MM.1S (cell line): ENCODE results near the gene ADGRF1.

Experiments
- DNase-seq: peaks from one replicate; pipeline ENCODE4 v3.0.0-alpha.2; 2015
- H2AFZ ChIP-seq: fragments of 300-600 bp; sonication (generic); 2 replicates; pipeline ENCODE4 v1.6.0; 2016; ENCODE audit warnings: antibody characterized with exemption, low read length
- H3F3A ChIP-seq: fragments of 300-600 bp; sonication (generic); 2 replicates; pipeline ENCODE4 v1.6.1; 2016; ENCODE audit warnings: mild to moderate bottlenecking, antibody characterized with exemption, low read length, moderate library complexity, mixed read lengths; ENCODE audit not compliant: insufficient read depth
- H3K27ac ChIP-seq: fragments of 300-600 bp; sonication (generic); 2 replicates; pipeline ENCODE4 v1.5.1; 2016; ENCODE audit warnings: mild to moderate bottlenecking, low read length
- H3K27me3 ChIP-seq: fragments of 300-600 bp; sonication (generic); replicated peaks from 2 replicates; pipeline ENCODE4 v1.6.0; 2016; ENCODE audit warnings: low read length; ENCODE audit not compliant: insufficient read depth
- H3K36me3 ChIP-seq: fragments of 300-600 bp; sonication (generic); replicated peaks from 2 replicates; pipeline ENCODE4 v1.6.1; 2016; ENCODE audit warnings: mild to moderate bottlenecking, low read length, mixed read lengths; ENCODE audit not compliant: insufficient read depth
- H3K4me1 ChIP-seq: fragments of 300-600 bp; sonication (generic); 2 replicates; pipeline ENCODE4 v1.6.1; 2016; ENCODE audit warnings: low read length, mixed read lengths
- H3K4me2 ChIP-seq: fragments of 300-600 bp; sonication (generic); 2 replicates; pipeline ENCODE4 v1.6.0; 2016; ENCODE audit warnings: low read depth, low read length
- H3K4me3 ChIP-seq: fragments of 300-600 bp; sonication (generic); 2 replicates; pipeline ENCODE4 v1.5.1; 2016; ENCODE audit warnings: low read length, mixed read lengths
- H3K79me2 ChIP-seq: fragments of 300-600 bp; sonication (generic); 2 replicates; pipeline ENCODE4 v1.6.1; 2016; ENCODE audit warnings: mixed run types, low read length, mixed read lengths
- H3K9ac ChIP-seq: fragments of 300-600 bp; sonication (generic); 2 replicates; pipeline ENCODE4 v1.6.1; 2016; ENCODE audit warnings: low read length, mixed read lengths
- H3K9me2 ChIP-seq: fragments of 300-600 bp; sonication (generic); replicated peaks from 2 replicates; pipeline ENCODE4 v1.6.1; 2016; ENCODE audit warnings: mild to moderate bottlenecking, low read length, mixed read lengths; ENCODE audit not compliant: insufficient read depth
- H3K9me3 ChIP-seq: fragments of 300-600 bp; sonication (generic); replicated peaks from 2 replicates; pipeline ENCODE4 v1.6.1; 2016; ENCODE audit warnings: mild to moderate bottlenecking, low read length, mixed read lengths; ENCODE audit not compliant: insufficient read depth
- H4K20me1 ChIP-seq: fragments of 300-600 bp; sonication (generic); 2 replicates; pipeline ENCODE4 v1.6.1; 2016; ENCODE audit warnings: mild to moderate bottlenecking, low read length, moderate library complexity, mixed read lengths; ENCODE audit not compliant: insufficient read depth
- CTCF ChIP-seq: fragments of 300-600 bp; sonication (generic); IDR thresholded peaks from 2 replicates; pipeline ENCODE4 v1.5.1; 2016; ENCODE audit warnings: antibody characterized with exemption, low read length, mixed read lengths
- EZH2 ChIP-seq: fragments of 300-600 bp; sonication (generic); optimal IDR thresholded peaks from 2 replicates; pipeline ENCODE3; 2017; ENCODE audit warnings: low read depth, mild to moderate bottlenecking, antibody characterized with exemption, low read length, mixed read lengths
- EZH2phosphoT487 ChIP-seq: fragments of 300-600 bp; sonication (generic); IDR thresholded peaks from 2 replicates; pipeline ENCODE4 v1.6.1; 2018; ENCODE audit warnings: antibody characterized with exemption, low read length

Gene ADGRF1

GRCh38 chr6:47075741-47076421 lies 33.7 kb upstream of the ADGRF1 start:
- DNase-seq: no peak
- no peak overlapping the region for H3K4me3 ChIP-seq
- H3K36me3 ChIP-seq: no peaks in the 10 kb centered on the region
- H3K27ac ChIP-seq: no peak overlapping the region
- H3K9me3 ChIP-seq: no peaks in the 10 kb centered on the region
- no peaks in the 10 kb centered on the region for H4K20me1 ChIP-seq
- H3K4me2 ChIP-seq: no peak overlapping the region
- no peaks in the 10 kb centered on the region for H3K9me2 ChIP-seq
- TF ChIP-seq EZH2phosphoT487 (no peak), EZH2 (no peak), CTCF (no peak)
- no peaks in the 10 kb centered on the region for H3K27me3 ChIP-seq
- no peak overlapping the region for H2AFZ ChIP-seq
- no peaks in the 10 kb centered on the region for H3K79me2 ChIP-seq
- H3K9ac ChIP-seq: no peak overlapping the region
- no peaks in the 10 kb centered on the region for H3F3A ChIP-seq
- no peaks in the 10 kb centered on the region for H3K4me1 ChIP-seq

- Histone ChIP-seq H3K9me2 (no peaks in the 10 kb centered on the region), H3K9me3 (no peaks in the 10 kb centered on the region), H3K36me3 (no peaks in the 10 kb centered on the region), H4K20me1 (no peaks in the 10 kb centered on the region), H2AFZ (no peak overlapping the region), H3K4me2 (no peak overlapping the region), H3K9ac (no peak overlapping the region), H3K79me2 (no peaks in the 10 kb centered on the region), H3K4me3 (no peak overlapping the region), H3K27me3 (no peaks in the 10 kb centered on the region), H3K4me1 (no peaks in the 10 kb centered on the region), H3F3A (no peaks in the 10 kb centered on the region), H3K27ac (no peak overlapping the region)
- DNase-seq: no peak
- TF ChIP-seq CTCF: no peak
- no peak for TF ChIP-seq EZH2phosphoT487
- TF ChIP-seq EZH2: no peak
Measured at GRCh38 chr6:47075168-47075567, 33.0 kb upstream of the ADGRF1 start.

GRCh38 chr6:47073125-47074110 lies 31.3 kb upstream of the ADGRF1 start:
- Histone ChIP-seq H3K4me3 (no peak overlapping the region), H3K79me2 (no peaks in the 10 kb centered on the region), H3K4me2 (no peak overlapping the region), H3K36me3 (no peaks in the 10 kb centered on the region), H3K9me3 (no peaks in the 10 kb centered on the region), H3F3A (no peaks in the 10 kb centered on the region), H3K27ac (no peak overlapping the region), H3K9me2 (no peaks in the 10 kb centered on the region), H4K20me1 (no peaks in the 10 kb centered on the region), H3K9ac (no peak overlapping the region), H3K27me3 (no peaks in the 10 kb centered on the region), H3K4me1 (no peaks in the 10 kb centered on the region), H2AFZ (no peak overlapping the region)
- peak; percentile 28 for TF ChIP-seq CTCF
- TF ChIP-seq EZH2: no peak
- TF ChIP-seq EZH2phosphoT487: no peak
- DNase-seq: no peak
